K562 (cell line): ENCODE measurements around the gene FUT4. TPM values are rescaled to one million over a fixed set of nuclear protein-coding genes. Genes with fewer than 3 reads are reported as not detected.

ENCODE experiments used
- ATF4 ChIP-seq: fragments of 450-650 bp; formaldehyde crosslinking; IDR thresholded peaks from 2 replicates; pipeline ENCODE4 v1.4.0; 2022; ENCODE audit warnings: mild to moderate bottlenecking, moderate library complexity
- CC2D1A ChIP-seq: fragments of 450-650 bp; IDR thresholded peaks from 2 replicates; pipeline ENCODE4 v1.6.1; 2017; ENCODE audit warnings: mild to moderate bottlenecking
- CHD4 ChIP-seq: fragments of 200-600 bp; sonication (generic); IDR thresholded peaks from 3 replicates; pipeline ENCODE4 v1.6.1; 2012; ENCODE audit warnings: low read depth, mild to moderate bottlenecking, mixed read lengths, low read length, inconsistent platforms; ENCODE audit not compliant: insufficient read depth, insufficient replicate concordance, poor library complexity, severe bottlenecking
- CTBP1 ChIP-seq: fragments of 450-650 bp; IDR thresholded peaks from 2 replicates; pipeline ENCODE4 v1.6.1; 2016; ENCODE audit warnings: borderline replicate concordance
- CTCF ChIP-seq, 3 experiments: IDR thresholded peaks in 2 of 3; conservative IDR thresholded peaks in 1 of 3; 2 replicates each; pipeline ENCODE4 v1.5.1; 2011 to 2012; ENCODE audit warnings: low read length in 3 of 3, mild to moderate bottlenecking in 3 of 3, control low read depth in 2 of 3, improper control_type of control experiment in 1 of 3, inconsistent platforms in 1 of 3, low read depth in 1 of 3, mixed read lengths in 1 of 3, moderate library complexity in 1 of 3; ENCODE audit not compliant: insufficient read depth in 2 of 3
- ETS1 ChIP-seq: conservative IDR thresholded peaks from 2 replicates; pipeline ENCODE4 v1.6.1; 2011; ENCODE audit warnings: low read depth, mild to moderate bottlenecking, low read length; ENCODE audit not compliant: control insufficient read depth
- HMGN3 ChIP-seq: IDR thresholded peaks from 2 replicates; pipeline ENCODE4 v1.6.1; 2011; ENCODE audit warnings: borderline replicate concordance, low read depth, mild to moderate bottlenecking, mixed read lengths, low read length; ENCODE audit not compliant: insufficient read length; ENCODE audit errors: extremely low read depth
- PHTF2 ChIP-seq: fragments of 250-450 bp; sonication (Bioruptor Pico); IDR thresholded peaks from 2 replicates; pipeline ENCODE4 v1.5.0; 2021; ENCODE audit warnings: mild to moderate bottlenecking
- TEAD1 ChIP-seq, 2 experiments: fragments of 450-650 bp in 1 of 2; sonication (generic) in 1 of 2; formaldehyde crosslinking; IDR thresholded peaks; 2 replicates each; pipeline versions ENCODE4 v1.4.0 to v1.8.0; 2020 to 2022; ENCODE audit warnings: mild to moderate bottlenecking in 2 of 2, missing genetic modification reagents in 1 of 2
- USF1 ChIP-seq: sonication (generic); formaldehyde crosslinking; IDR thresholded peaks from 2 replicates; pipeline ENCODE4 v1.9.0; 2022; ENCODE audit warnings: mild to moderate bottlenecking, missing genetic modification reagents
- XRCC5 ChIP-seq: fragments of 200-400 bp; formaldehyde crosslinking; IDR thresholded peaks from 2 replicates; pipeline ENCODE4 v1.6.1; 2017; ENCODE audit warnings: low read depth, mild to moderate bottlenecking, low read length
- ZNF12 ChIP-seq: sonication (generic); formaldehyde crosslinking; IDR thresholded peaks from 2 replicates; pipeline ENCODE4 v1.4.0; 2020; ENCODE audit warnings: mild to moderate bottlenecking, missing genetic modification reagents
- ZNF3 ChIP-seq: fragments of 250-450 bp; sonication (Bioruptor Pico); IDR thresholded peaks from 2 replicates; pipeline ENCODE4 v1.5.0; 2021; ENCODE audit warnings: mild to moderate bottlenecking, moderate library complexity
- ZSCAN29 ChIP-seq: fragments of 450-650 bp; IDR thresholded peaks from 2 replicates; pipeline ENCODE4 v1.6.1; 2017
- polyA plus RNA-seq, 8 experiments: library from polyadenylated mRNA; depleted of rRNA in 4 of 8; stranded (reverse) in 5 of 8; unstranded in 3 of 8; fragments of >200 nt; fragmentation: Nextera tagmentation in 2 of 8; fragmentation: Illumina TruSeq in 1 of 8; extraction: Ambion mirVana in 2 of 8; extraction: Trizol in 1 of 8; gene quantifications; 2 replicates each; pipeline versions ENCODE4 v1.2.1 to v1.2.3, GENCODE V29; 2011 to 2014; ENCODE audit warnings: inconsistent platforms in 1 of 8, missing spikeins in 1 of 8
- total RNA-seq, 7 experiments: library from RNA; depleted of rRNA in 6 of 7; stranded (reverse); fragments of >200 nt in 6 of 7; fragmentation: Illumina TruSeq in 2 of 7; extraction: Trizol in 2 of 7; gene quantifications; 2 replicates each; pipeline versions ENCODE4 v1.2.1 to v1.2.3, GENCODE V29; 2011 to 2021; ENCODE audit warnings: low replicate concordance in 1 of 7
- TF ChIP-seq, protein P1 (sequence below): sonication (generic); formaldehyde crosslinking; IDR thresholded peaks from 2 replicates; pipeline ENCODE4 v1.4.0; 2020; ENCODE audit warnings: mild to moderate bottlenecking, missing genetic modification reagents
- TF ChIP-seq, protein P2 (sequence below): fragments of 250-450 bp; sonication (Bioruptor Pico); IDR thresholded peaks from 2 replicates; pipeline ENCODE4 v1.8.0; 2021; ENCODE audit warnings: moderate library complexity, mild to moderate bottlenecking, inconsistent platforms
- TF ChIP-seq, protein P3 (sequence below), 3 experiments: fragments of 200-800 bp in 1 of 3; sonication (Bioruptor generic) in 1 of 3; sonication (generic) in 1 of 3; formaldehyde crosslinking in 1 of 3; IDR thresholded peaks; 2 replicates each; pipeline versions ENCODE4 v1.6.1 to v1.8.0; 2016 to 2022; ENCODE audit warnings: mild to moderate bottlenecking in 2 of 3, missing compliant biosample characterization in 2 of 3, missing genetic modification characterization in 2 of 3, missing genetic modification reagents in 1 of 3
- TF ChIP-seq, protein P4 (sequence below): fragments of 250-450 bp; sonication (Bioruptor Pico); IDR thresholded peaks from 2 replicates; pipeline ENCODE4 v1.8.0; 2022; ENCODE audit warnings: moderate library complexity, mild to moderate bottlenecking, inconsistent platforms

FUT4 gene
- total and polyA plus RNA-seq, 9 of the 15 experiments (the other 6 are each of a cell fraction or from before 2014, with no cell fraction given), result 1.1 to 8.9 (median 5.5) TPM

DNA sequence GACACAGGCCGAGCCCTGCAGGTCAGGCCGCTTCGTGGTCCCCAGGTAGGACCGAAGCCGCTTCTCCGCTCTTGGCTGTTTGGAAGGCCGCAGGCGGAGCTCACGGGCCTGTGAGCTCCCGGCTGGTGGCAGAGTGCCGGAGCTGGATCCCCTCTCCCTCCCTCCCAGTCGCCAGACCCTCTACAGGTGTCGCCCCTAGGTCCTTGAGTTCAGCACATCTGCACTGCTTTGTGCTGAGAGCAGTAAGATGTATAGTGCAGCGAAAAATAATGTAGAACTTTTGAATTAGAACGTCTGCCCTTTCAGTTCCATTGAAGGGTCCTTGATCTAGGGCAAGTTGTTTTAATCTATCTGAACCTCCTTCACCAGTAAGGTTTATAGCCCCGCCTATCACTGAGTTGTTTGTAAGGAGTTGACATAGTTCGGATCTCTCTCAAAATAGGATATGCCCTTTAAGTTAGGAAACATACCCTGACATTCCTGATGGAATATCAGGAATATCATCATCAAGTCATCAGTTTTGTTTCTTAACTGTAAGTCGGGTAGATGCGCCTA, 49.5 kb upstream of the FUT4 start (continued):
- TF ChIP-seq ZNF3 (CRISPR knock-in tag) (no peak), CTBP1 (0 out of 2 replicates have a peak, but pooled peaks have one; percentile 11), ATF4 (CRISPR knock-in tag) (no peak), USF1 (CRISPR knock-in tag) (no peak), XRCC5 (no peak), ETS1 (0 out of 2 replicates have a peak, but pooled peaks have one; percentile 52), CHD4 (no peak), CC2D1A (no peak), PHTF2 (no peak), HMGN3 (no peak), ZSCAN29 (no peak), CTCF (IDR thresholded peaks at IDR 0.05 in 2 of 3, conservative IDR thresholded peaks at IDR 0.05 in 1 of 3; ENCODE audit: insufficient read depth in 2 of 3, low read depth in 1 of 3, low read length in 3 of 3) (0 out of 6 replicates have a peak, but pooled peaks of 1 of the 3 experiments have one; percentile 1), TEAD1 (CRISPR knock-in tag; IDR thresholded peaks at IDR 0.05) (no peak), ZNF12 (CRISPR knock-in tag) (no peak)
- TF ChIP-seq, protein P1, sequence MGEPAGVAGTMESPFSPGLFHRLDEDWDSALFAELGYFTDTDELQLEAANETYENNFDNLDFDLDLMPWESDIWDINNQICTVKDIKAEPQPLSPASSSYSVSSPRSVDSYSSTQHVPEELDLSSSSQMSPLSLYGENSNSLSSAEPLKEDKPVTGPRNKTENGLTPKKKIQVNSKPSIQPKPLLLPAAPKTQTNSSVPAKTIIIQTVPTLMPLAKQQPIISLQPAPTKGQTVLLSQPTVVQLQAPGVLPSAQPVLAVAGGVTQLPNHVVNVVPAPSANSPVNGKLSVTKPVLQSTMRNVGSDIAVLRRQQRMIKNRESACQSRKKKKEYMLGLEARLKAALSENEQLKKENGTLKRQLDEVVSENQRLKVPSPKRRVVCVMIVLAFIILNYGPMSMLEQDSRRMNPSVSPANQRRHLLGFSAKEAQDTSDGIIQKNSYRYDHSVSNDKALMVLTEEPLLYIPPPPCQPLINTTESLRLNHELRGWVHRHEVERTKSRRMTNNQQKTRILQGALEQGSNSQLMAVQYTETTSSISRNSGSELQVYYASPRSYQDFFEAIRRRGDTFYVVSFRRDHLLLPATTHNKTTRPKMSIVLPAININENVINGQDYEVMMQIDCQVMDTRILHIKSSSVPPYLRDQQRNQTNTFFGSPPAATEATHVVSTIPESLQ (CRISPR knock-in tag), result peak; percentile 93; the same call in 1 of the 2 replicates
- TF ChIP-seq, protein P2, sequence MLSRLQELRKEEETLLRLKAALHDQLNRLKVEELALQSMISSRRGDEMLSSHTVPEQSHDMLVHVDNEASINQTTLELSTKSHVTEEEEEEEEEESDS (CRISPR knock-in tag), result no peak
- TF ChIP-seq, protein P3, sequence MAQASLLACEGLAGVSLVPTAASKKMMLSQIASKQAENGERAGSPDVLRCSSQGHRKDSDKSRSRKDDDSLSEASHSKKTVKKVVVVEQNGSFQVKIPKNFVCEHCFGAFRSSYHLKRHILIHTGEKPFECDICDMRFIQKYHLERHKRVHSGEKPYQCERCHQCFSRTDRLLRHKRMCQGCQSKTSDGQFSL (CRISPR knock-in tag; IDR thresholded peaks at IDR 0.05), result no peak
- TF ChIP-seq, protein P3 (tag; IDR thresholded peaks at IDR 0.05), result no peak
- TF ChIP-seq, protein P4, sequence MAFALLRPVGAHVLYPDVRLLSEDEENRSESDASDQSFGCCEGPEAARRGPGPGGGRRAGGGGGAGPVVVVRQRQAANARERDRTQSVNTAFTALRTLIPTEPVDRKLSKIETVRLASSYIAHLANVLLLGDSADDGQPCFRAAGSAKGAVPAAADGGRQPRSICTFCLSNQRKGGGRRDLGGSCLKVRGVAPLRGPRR (CRISPR knock-in tag), result no peak
